Heart right ventricle (tissue), 16 donors: ENCODE results near the gene WDR86. TPM values are rescaled to one million over a fixed set of nuclear protein-coding genes. Genes with fewer than 3 reads are reported as not detected.
A peak's percentile ranks its signal among the peaks of the same experiment; 100 is the strongest.

Experiments used
- ATAC-seq, 8 donors: fragments of 200-7000 bp; cut with Tn5 transposase; one replicate each; pipeline ENCODE4 v1.9.1; 2020; ENCODE audit warnings: mild to moderate bottlenecking in 8 of 8, moderate library complexity in 8 of 8, moderate number of reproducible peaks in 1 of 8
- DNase-seq, 2 donors: peaks; one replicate each; pipeline ENCODE4 v3.0.0-alpha.2; 2020
- H3K27ac ChIP-seq, 10 donors: fragments of 200-600 bp; sonication (generic) in 2 of 10; one replicate each; pipeline versions ENCODE4 v1.5.0 to v1.8.0; 2020 to 2022; ENCODE audit warnings: mild to moderate bottlenecking in 3 of 10
- H3K27me3 ChIP-seq, 7 donors: fragments of 200-600 bp; one replicate each; pipeline ENCODE4 v1.8.0; 2021 to 2022; ENCODE audit warnings: mild to moderate bottlenecking in 2 of 7
- H3K36me3 ChIP-seq, 9 donors: fragments of 200-600 bp; sonication (generic) in 1 of 9; one replicate each; pipeline versions ENCODE4 v1.5.0 to v1.8.0; 2020 to 2022; ENCODE audit warnings: mild to moderate bottlenecking in 2 of 9
- H3K4me1 ChIP-seq, 9 donors: fragments of 200-600 bp; sonication (generic) in 1 of 9; one replicate each; pipeline versions ENCODE4 v1.5.0 to v1.8.0; 2020 to 2022; ENCODE audit warnings: mild to moderate bottlenecking in 4 of 9
- H3K4me3 ChIP-seq, 10 donors: fragments of 200-600 bp; sonication (generic) in 2 of 10; one replicate each; pipeline versions ENCODE4 v1.5.0 to v1.8.0; 2020 to 2022; ENCODE audit warnings: mild to moderate bottlenecking in 7 of 10, moderate library complexity in 2 of 10
- H3K9me3 ChIP-seq, 11 donors: fragments of 200-600 bp in 10 of 11; sonication (generic) in 2 of 11; one replicate each; pipeline versions ENCODE4 v1.5.0 to v1.8.0; 2013 to 2022; ENCODE audit warnings: mild to moderate bottlenecking in 2 of 11, control low read depth in 1 of 11, moderate library complexity in 1 of 11
- WGBS, 2 donors: extraction: QIAGEN DNeasy Blood & Tissue Kit; methylation state at CpG; one replicate each; pipeline ENCODE4 v1.1.7; 2013; ENCODE audit warnings: inconsistent platforms in 1 of 2; 5-methylcytosine and 5-hydroxymethylcytosine counted together
- intact Hi-C, 10 donors: fragments of 100-400 bp; cut with DNase I; formaldehyde crosslinking; loops; one replicate each; pipeline versions ENCODE4 v1.11.1 to v1.14.2; 2022
- polyA plus RNA-seq, 2 donors: library from polyadenylated mRNA; stranded (reverse); fragments of 200-250 nt; gene quantifications; one replicate each; pipeline ENCODE4 v1.2.3, GENCODE V29; 2013
- total RNA-seq, 10 donors: library from RNA; stranded (reverse); fragmentation: NEBNext Ultra II Directional in 3 of 10; extraction: Animal tissue kit (Norgen Biotek cat#: 25700) in 3 of 10; gene quantifications; one replicate each; pipeline versions ENCODE4 v1.2.1 to v1.2.4, GENCODE V29; 2021 to 2023
- TF ChIP-seq, protein P1 (sequence below), 9 donors: fragments of 200-600 bp; sonication (generic) in 2 of 9; IDR thresholded peaks; one replicate each; pipeline versions ENCODE4 v1.5.0 to v1.8.0; 2021 to 2022; ENCODE audit warnings: antibody characterized with exemption in 9 of 9, mild to moderate bottlenecking in 5 of 9, moderate library complexity in 1 of 9
- donor health status: Arrhythmogenic right ventricular cardiomyopathy.
- donor health status: ischemic (EF 13 %, LVEDD 7.1; RV severe dilation, severe dysfunction).
- donor health status: healthy with polysubstance abuse.
- donor health status: DM: no; HTN: yes; CAD: no.
- donor health status: DM: no; HTN: no; CAD: no.
- donor health status: ischemic (EF 25% LVEDD 6.9; RV normal size, moderate dysfunction).
- donor health status: ischemic (EF 25% LVEDD 5.7; RV mildly dilated, moderate dysfunction).
- donor health status: healthy.
- donor health status: DM: yes; HTN: yes; CAD: no.
- donor health status: Ischemic cardiomyopathy.
- donor health status: ischemic (EF 35%, LVEDD 5.7; RV mildly dilated, moderate dysfunction).
- donor health status: nonischemic (EF 11% LVEDD 7.7; RV severe dilation, severe dysfunction).
- donor health status: DM: yes; HTN: yes; CAD: no.
- donor health status: PGD.
- donor health status: ischemic (EF 29% LVEDD 5.4; RV normal size, mild dysfunction).
- donor health status: nonischemic (EF 23%, LVEDD 6.1; RV moderate dilation, normal function).

The WDR86 gene
- total and polyA plus RNA-seq, 12 donors, result 0.15 to 0.52 (median 0.25) TPM; not detected in 3

DNA sequence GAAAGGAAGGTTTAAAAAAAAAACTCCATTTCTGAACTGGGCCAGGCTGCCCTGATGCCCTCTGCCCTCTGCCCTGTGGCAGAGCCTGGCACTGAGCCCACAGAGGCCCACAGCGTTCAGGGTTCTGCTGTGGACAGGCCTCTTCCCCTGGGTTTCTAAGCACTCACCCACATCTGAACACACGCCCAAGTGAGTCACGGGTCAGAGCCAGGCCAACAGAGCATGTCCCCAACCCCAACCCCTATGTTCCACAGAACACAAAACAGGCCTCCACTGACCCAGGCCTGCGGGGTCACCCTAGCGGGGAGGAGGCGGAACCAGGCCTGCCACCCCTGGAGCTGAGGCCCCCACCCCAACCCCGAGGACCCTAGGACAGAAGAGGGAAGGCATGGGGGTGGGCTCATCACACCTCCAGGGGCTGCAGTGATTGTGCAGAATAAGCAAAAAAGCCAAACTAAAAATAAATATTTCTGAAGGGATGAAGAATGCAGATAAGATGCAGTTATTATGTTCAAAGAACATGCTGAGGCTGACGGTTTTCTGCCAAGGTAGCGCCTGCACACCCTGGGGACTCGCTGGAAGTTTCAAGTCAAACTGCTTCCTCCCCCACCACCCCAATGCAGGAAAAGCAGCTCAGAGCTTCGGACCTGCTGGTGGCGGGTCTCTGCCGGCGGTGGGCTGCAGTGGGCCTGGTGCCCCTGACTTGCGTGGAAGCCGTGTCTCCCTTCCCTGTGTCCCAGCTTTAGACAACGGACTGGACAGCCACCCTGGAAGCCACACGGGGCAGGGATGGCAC lies 5.4 kb downstream of the WDR86 start:
- Histone ChIP-seq H3K27me3 (peaks cover 3 to 44% (median 31%) of the 10 kb centered on the region in 7 donors), H3K4me1 (peaks cover 0 to 28% (median 7%) of the 10 kb centered on the region in 9 donors), H3K27ac (no peak overlapping the region), H3K4me3 (no peak overlapping the region), H3K9me3 (no peaks in the 10 kb centered on the region), H3K36me3 (no peaks in the 10 kb centered on the region)
- intact Hi-C loops, result no loop called here
- no peak for DNase-seq
- peak in 3 of 8 donors; percentile 43 to 65 (median 61) for ATAC-seq
- TF ChIP-seq, protein P1, sequence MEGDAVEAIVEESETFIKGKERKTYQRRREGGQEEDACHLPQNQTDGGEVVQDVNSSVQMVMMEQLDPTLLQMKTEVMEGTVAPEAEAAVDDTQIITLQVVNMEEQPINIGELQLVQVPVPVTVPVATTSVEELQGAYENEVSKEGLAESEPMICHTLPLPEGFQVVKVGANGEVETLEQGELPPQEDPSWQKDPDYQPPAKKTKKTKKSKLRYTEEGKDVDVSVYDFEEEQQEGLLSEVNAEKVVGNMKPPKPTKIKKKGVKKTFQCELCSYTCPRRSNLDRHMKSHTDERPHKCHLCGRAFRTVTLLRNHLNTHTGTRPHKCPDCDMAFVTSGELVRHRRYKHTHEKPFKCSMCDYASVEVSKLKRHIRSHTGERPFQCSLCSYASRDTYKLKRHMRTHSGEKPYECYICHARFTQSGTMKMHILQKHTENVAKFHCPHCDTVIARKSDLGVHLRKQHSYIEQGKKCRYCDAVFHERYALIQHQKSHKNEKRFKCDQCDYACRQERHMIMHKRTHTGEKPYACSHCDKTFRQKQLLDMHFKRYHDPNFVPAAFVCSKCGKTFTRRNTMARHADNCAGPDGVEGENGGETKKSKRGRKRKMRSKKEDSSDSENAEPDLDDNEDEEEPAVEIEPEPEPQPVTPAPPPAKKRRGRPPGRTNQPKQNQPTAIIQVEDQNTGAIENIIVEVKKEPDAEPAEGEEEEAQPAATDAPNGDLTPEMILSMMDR (IDR thresholded peaks at IDR 0.05), result no peak
- 64 to 74% methylated on average over 18 of the region's 18 CpGs for WGBS, 2 donors

DNA sequence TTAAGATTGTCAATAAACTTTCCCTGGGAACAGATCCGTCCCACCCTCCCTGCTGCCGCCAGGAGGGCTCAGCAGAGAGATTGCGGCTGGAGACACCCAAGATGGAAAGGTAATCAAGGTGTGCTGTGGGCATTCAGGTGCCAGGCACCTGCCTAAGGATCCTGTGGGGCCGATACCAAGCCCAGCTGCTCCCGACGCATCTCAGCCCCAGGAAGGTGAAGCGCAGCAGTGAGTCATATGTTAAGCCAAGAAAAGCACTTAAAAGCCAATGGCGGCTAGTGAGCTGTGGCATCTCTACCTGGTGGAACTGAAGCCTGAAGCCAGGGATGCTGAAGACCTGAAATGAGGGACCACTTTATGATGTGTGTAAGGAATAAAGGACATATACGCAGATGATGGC lies 6.1 kb downstream of the WDR86 start:
- Histone ChIP-seq H3K4me1 (peaks cover 0 to 22% (median under 1%) of the 10 kb centered on the region in 9 donors), H3K9me3 (no peaks in the 10 kb centered on the region), H3K36me3 (no peaks in the 10 kb centered on the region), H3K27me3 (peaks cover 0 to 38% (median 24%) of the 10 kb centered on the region in 7 donors), H3K27ac (no peak overlapping the region), H3K4me3 (no peak overlapping the region)
- intact Hi-C loops, result no loop called here
- WGBS, 2 donors, result 88 to 89% methylated on average over 9 of the region's 9 CpGs
- DNase-seq (no peak), ATAC-seq (no peak)
- TF ChIP-seq, protein P1 (IDR thresholded peaks at IDR 0.05), result no peak

DNA sequence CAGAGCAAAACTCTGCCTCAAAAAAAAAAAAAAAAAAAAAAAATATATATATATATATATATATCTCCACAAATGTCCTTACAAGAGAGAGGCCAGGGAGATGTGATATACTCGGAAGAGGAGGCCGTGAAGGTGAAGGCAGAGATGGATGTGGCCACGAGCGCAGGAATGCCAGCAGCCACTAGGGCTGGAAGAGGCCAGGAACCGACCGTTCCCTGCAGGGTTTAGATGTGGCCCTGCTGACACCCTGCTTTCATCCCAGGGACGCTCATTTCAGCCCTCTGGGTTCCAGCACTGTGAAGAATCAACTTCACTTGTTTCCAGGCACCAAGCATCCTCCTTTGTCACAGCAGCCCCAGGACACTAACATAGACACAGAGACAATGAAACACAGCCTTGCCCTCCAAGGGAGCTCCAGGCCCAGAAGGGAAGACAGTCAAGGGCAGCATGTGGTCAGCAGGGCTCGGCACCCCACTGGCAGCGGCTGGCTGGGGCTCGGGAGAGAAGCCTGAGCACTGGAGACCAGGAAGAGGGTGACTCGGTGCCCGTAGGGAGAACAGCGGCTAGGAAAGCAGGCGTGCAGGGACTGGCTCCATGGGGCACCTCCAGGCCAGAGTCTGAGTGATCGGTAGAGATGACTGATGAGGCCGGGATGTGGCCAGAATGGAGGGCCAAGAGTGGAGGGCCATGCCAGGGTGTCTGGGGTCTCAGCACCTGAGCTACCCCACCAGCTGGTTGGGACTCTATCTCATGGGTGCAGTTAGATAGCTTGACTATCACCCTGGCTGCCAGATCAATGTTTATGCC lies 7.6 kb downstream of the WDR86 start:
- Histone ChIP-seq H3K4me1 (peaks cover 0 to 19% (median 0%) of the 10 kb centered on the region in 9 donors), H3K36me3 (no peaks in the 10 kb centered on the region), H3K4me3 (no peak overlapping the region), H3K9me3 (no peaks in the 10 kb centered on the region), H3K27ac (no peak overlapping the region), H3K27me3 (peaks cover 0 to 23% (median 10%) of the 10 kb centered on the region in 7 donors)
- 92 to 94% methylated on average over 16 of the region's 16 CpGs for WGBS, 2 donors
- intact Hi-C loops, result no loop called here
- DNase-seq (no peak), ATAC-seq (no peak)
- TF ChIP-seq, protein P1 (IDR thresholded peaks at IDR 0.05), result no peak

GRCh38 chr7:151400626-151401315 lies 9.1 kb downstream of the WDR86 start:
- ATAC-seq (no peak), DNase-seq (no peak)
- Histone ChIP-seq H3K36me3 (no peaks in the 10 kb centered on the region), H3K4me3 (no peak overlapping the region), H3K9me3 (no peaks in the 10 kb centered on the region), H3K27me3 (peaks cover 0 to 17% (median 6%) of the 10 kb centered on the region in 7 donors), H3K27ac (no peak overlapping the region), H3K4me1 (peaks cover 0 to 19% (median 0%) of the 10 kb centered on the region in 9 donors)
- intact Hi-C loops, result no loop called here
- 71 to 75% methylated on average over 14 of the region's 14 CpGs for WGBS, 2 donors
- TF ChIP-seq, protein P1 (IDR thresholded peaks at IDR 0.05), result no peak
